NCI-H82 (cell line): ENCODE results near the gene CYB5A.
A peak's percentile ranks its signal among the peaks of the same experiment; 100 is the strongest.
"Not testable (repeated sequence)": the region's sequence is repeated elsewhere in the genome, so short reads cannot be mapped to it uniquely, and the experiment has no call there.

Experiments used
- DNase-seq: peaks from one replicate; lab custom pipeline; 2025; lab: John Stamatoyannopoulos, UW

Gene CYB5A

GRCh38 chr18:74291771-74292540 is at the start of gene CYB5A:
Gene CYB5A, minus strand, starts transcription at chr18:74291963. Its CDS starts 88 bp downstream, at chr18:74291875.
- DNase-seq = peak; percentile 97

GRCh38 chr18:74337912-74338309 is 46.1 kb upstream of the CYB5A start:
- DNase-seq = no peak

- no peak for DNase-seq
These were observed 45.6 kb upstream of the CYB5A start for GRCh38 chr18:74337155-74337911.

- no peak for DNase-seq
These were observed 44.9 kb upstream of the CYB5A start for GRCh38 chr18:74336656-74337055.

- no peak for DNase-seq
These were observed 42.6 kb upstream of the CYB5A start for GRCh38 chr18:74334242-74334893.

GRCh38 chr18:74333091-74333490 is 41.3 kb upstream of the CYB5A start:
- DNase-seq = no peak

GRCh38 chr18:74331404-74331803 is 39.6 kb upstream of the CYB5A start:
- peak; percentile 3 for DNase-seq

GRCh38 chr18:74329688-74330205 is 38.0 kb upstream of the CYB5A start:
- no peak for DNase-seq

GRCh38 chr18:74328206-74328605 is 36.4 kb upstream of the CYB5A start:
- DNase-seq = no peak

GRCh38 chr18:74326791-74327190 is 35.0 kb upstream of the CYB5A start:
- not testable (repeated sequence) for DNase-seq

GRCh38 chr18:74326231-74326630 is 34.5 kb upstream of the CYB5A start:
- DNase-seq = no peak

GRCh38 chr18:74316257-74317170 is 24.8 kb upstream of the CYB5A start:
- DNase-seq = no peak

GRCh38 chr18:74315464-74316256 is 23.9 kb upstream of the CYB5A start, which contains the start of gene C18orf63:
Gene C18orf63, plus strand, starts transcription at chr18:74315839. Its CDS starts 2,027 bp downstream, at chr18:74317866.
- no peak for DNase-seq

- DNase-seq = peak; percentile 7
These were observed 23.1 kb upstream of the CYB5A start for GRCh38 chr18:74314759-74315463.

- DNase-seq = no peak
These were observed 19.2 kb upstream of the CYB5A start for GRCh38 chr18:74311000-74311399.

GRCh38 chr18:74310411-74310810 is 18.6 kb upstream of the CYB5A start:
- peak; percentile 32 for DNase-seq

GRCh38 chr18:74303936-74304335 is 12.2 kb upstream of the CYB5A start:
- DNase-seq = no peak

- no peak for DNase-seq
These were observed 11.5 kb upstream of the CYB5A start for GRCh38 chr18:74303306-74303705.

GRCh38 chr18:74299746-74300145 is 8.0 kb upstream of the CYB5A start:
- no peak for DNase-seq

GRCh38 chr18:74299162-74299561 is 7.4 kb upstream of the CYB5A start:
- DNase-seq = no peak
